Neutrophil (primary cell): Measurements from ENCODE around the gene KCNQ1.

Experiments used
- H3K27ac ChIP-seq: fragments of 200-600 bp; sonication (generic); 2 replicates; pipeline ENCODE4 v1.5.1; 2016; ENCODE audit warnings: mild to moderate bottlenecking, moderate library complexity
- H3K27me3 ChIP-seq: fragments of 200-600 bp; sonication (generic); 2 replicates; pipeline ENCODE4 v1.6.0; 2016; ENCODE audit warnings: mild to moderate bottlenecking
- H3K36me3 ChIP-seq: fragments of 200-600 bp; sonication (generic); 2 replicates; pipeline ENCODE4 v1.5.1; 2017
- H3K4me1 ChIP-seq, 2 experiments: fragments of 200-600 bp in 1 of 2; sonication (generic) in 1 of 2; 1 replicate in 1 of 2; 2 replicates in 1 of 2; pipeline versions ENCODE4 v1.5.1 to v1.6.1; 2013 to 2016; ENCODE audit warnings: low read depth in 1 of 2, low read length in 1 of 2, mild to moderate bottlenecking in 1 of 2, moderate library complexity in 1 of 2; ENCODE audit not compliant: control insufficient read depth in 1 of 2, insufficient read depth in 1 of 2
- H3K4me3 ChIP-seq, 2 experiments: fragments of 200-600 bp in 1 of 2; sonication (generic) in 1 of 2; 1 replicate in 1 of 2; 2 replicates in 1 of 2; pipeline ENCODE4 v1.5.1; 2013 to 2016; ENCODE audit warnings: low read depth in 1 of 2, low read length in 1 of 2, mild to moderate bottlenecking in 1 of 2, moderate library complexity in 1 of 2
- H3K9me3 ChIP-seq: fragments of 200-600 bp; sonication (generic); 2 replicates; pipeline ENCODE4 v1.5.1; 2016
- TF ChIP-seq, protein P1 (sequence below): fragments of 200-600 bp; sonication (generic); IDR thresholded peaks from 2 replicates; pipeline ENCODE4 v1.5.1; 2016; ENCODE audit warnings: antibody characterized with exemption

Gene KCNQ1

DNA sequence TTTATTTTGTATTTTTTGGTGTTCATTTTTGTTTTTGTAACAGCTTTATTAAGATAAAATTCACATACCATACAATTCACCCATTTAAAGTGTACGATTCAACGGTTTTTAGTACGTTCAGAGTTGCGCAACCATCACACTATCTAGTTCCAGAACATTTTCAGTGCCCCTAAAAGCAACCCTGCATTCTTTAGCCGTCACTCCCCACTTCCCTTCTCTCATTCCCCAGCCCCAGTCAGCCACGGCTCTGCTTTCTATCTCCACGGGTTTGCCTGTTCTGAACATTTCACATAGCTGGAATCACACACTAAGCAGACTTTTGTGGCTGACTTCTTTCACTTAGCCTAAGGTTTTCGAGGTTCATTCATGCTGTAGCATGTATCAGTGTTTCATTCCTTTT is 264.6 kb downstream of the KCNQ1 start:
- Histone ChIP-seq H3K36me3 (peaks cover 10% of the 10 kb centered on the region), H3K27me3 (no peaks in the 10 kb centered on the region), H3K9me3 (no peaks in the 10 kb centered on the region), H3K27ac (no peak overlapping the region), H3K4me1 (peaks cover 12 to 17% of the 10 kb centered on the region in 2 experiments), H3K4me3 (no peak overlapping the region)
- TF ChIP-seq, protein P1, sequence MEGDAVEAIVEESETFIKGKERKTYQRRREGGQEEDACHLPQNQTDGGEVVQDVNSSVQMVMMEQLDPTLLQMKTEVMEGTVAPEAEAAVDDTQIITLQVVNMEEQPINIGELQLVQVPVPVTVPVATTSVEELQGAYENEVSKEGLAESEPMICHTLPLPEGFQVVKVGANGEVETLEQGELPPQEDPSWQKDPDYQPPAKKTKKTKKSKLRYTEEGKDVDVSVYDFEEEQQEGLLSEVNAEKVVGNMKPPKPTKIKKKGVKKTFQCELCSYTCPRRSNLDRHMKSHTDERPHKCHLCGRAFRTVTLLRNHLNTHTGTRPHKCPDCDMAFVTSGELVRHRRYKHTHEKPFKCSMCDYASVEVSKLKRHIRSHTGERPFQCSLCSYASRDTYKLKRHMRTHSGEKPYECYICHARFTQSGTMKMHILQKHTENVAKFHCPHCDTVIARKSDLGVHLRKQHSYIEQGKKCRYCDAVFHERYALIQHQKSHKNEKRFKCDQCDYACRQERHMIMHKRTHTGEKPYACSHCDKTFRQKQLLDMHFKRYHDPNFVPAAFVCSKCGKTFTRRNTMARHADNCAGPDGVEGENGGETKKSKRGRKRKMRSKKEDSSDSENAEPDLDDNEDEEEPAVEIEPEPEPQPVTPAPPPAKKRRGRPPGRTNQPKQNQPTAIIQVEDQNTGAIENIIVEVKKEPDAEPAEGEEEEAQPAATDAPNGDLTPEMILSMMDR: no peak

DNA sequence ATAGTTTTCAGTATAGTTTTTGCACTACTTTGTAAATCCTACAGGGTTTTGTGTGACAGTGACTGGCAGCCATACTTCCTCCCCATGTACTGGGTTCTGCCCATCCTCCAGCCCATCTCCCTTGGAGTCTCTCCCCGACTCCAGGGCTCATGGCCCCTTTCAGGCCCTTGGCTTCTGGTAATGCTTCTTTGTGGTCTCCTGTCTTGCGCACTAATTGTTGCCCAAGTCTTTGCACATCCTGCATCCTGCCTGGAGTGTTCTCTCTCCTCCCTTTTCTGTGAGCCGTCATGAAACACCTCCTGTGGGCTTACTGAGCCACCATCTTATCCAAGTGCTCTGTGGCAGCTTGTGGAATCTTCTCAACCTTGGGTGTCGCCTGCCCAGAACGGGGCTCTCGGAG is 266.4 kb downstream of the KCNQ1 start:
- H3K4me3 ChIP-seq: no peak overlapping the region
- H3K27ac ChIP-seq: no peak overlapping the region
- H3K4me1 ChIP-seq: peaks cover 12 to 17% of the 10 kb centered on the region in 2 experiments
- H3K9me3 ChIP-seq: no peaks in the 10 kb centered on the region
- H3K36me3 ChIP-seq: peaks cover 10% of the 10 kb centered on the region
- TF ChIP-seq, protein P1: no peak
- no peaks in the 10 kb centered on the region for H3K27me3 ChIP-seq

DNA sequence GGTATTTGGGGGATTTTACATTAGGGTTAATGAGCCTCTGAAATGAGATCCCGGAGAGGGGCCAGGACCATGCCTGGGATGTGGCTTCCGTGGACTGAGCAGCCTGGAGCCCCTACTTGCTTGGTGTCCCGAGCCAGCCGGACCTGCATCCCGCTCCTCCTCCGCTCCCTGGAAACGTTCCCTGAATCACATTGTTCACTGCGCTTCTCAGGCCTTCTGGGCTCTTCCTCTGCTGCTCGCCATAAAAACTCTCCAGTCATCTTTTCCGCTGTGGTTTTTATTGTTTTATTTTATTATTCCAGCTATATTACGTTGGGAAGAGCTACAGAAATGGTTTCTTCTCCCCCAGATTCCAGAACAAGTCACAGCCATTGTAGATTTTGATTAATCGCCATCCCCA is 268.3 kb downstream of the KCNQ1 start:
- Histone ChIP-seq H3K4me3 (no peak overlapping the region), H3K9me3 (no peaks in the 10 kb centered on the region), H3K4me1 (peaks cover 12 to 17% of the 10 kb centered on the region in 2 experiments), H3K36me3 (peaks cover 10% of the 10 kb centered on the region), H3K27ac (no peak overlapping the region), H3K27me3 (no peaks in the 10 kb centered on the region)
- TF ChIP-seq, protein P1: no peak

DNA sequence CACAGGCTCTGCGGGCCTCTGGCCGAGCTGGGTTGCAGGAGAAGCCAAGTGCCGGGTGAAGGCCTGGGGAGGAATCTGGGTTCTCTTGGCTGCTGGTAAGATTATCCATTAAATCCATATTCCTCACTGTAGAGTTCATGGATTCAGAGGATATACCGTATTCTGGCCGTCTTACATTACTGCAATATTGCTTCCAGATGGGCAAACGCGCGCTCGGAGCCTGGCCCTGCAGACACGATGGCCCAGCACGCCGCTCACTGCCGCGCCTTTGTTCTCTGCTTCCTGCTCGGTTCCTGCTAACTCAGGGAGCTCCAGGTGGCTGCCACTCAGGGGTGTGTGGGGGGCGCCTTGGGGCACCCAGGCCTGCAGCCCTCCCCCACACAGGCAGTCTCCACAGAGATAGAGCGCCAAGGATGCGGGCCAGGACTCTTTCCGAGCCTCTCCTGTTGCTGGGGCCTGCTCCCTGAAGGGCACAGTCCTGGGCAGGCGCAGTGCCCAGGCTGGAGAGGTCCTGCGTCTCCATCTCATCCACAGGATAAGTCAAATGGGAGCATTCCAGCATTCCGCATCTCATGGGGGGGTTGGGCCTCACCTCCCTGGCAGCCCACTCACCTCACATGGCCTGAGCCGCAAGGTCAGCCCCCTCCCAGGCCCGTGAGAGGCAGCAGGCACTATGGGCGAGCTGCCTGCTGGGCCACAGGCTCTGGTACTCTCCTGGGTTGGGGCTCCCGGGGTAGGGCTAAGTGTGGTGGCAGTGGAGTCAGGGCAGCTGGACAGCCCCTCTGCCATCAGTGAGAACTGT is 269.1 kb downstream of the KCNQ1 start:
- H3K4me1 ChIP-seq: peaks cover 12 to 17% of the 10 kb centered on the region in 2 experiments
- no peaks in the 10 kb centered on the region for H3K9me3 ChIP-seq
- no peaks in the 10 kb centered on the region for H3K27me3 ChIP-seq
- H3K36me3 ChIP-seq: peaks cover 10% of the 10 kb centered on the region
- no peak overlapping the region for H3K27ac ChIP-seq
- no peak overlapping the region for H3K4me3 ChIP-seq
- TF ChIP-seq, protein P1: no peak

DNA sequence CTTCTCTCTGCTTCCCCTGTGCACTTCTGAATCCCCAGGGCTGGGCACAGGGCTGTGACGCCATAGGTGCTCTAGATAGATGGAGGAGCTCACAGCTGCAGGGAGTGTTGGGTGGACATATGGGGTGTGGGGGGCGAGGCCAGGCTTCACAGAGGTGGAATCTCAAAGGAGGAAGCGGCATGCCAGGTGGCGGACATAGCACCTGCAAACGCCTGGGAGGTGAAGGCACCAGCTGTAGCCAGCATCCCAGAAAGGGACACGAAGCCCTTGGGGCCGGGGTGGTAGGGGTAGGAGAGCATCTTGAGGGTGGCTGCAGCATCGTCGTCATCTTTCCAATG is 269.6 kb downstream of the KCNQ1 start:
- H3K27me3 ChIP-seq: no peaks in the 10 kb centered on the region
- H3K27ac ChIP-seq: no peak overlapping the region
- TF ChIP-seq, protein P1: no peak
- no peaks in the 10 kb centered on the region for H3K9me3 ChIP-seq
- peaks cover 12 to 17% of the 10 kb centered on the region in 2 experiments for H3K4me1 ChIP-seq
- H3K36me3 ChIP-seq: peaks cover 10% of the 10 kb centered on the region
- H3K4me3 ChIP-seq: no peak overlapping the region
